OCI-LY1 (cell line): Measurements from ENCODE around the gene ARL14.

Experiments
- EZH2 ChIP-seq: fragments of 200-600 bp; sonication (generic), shearing (Covaris generic); IDR thresholded peaks from 2 replicates; pipeline ENCODE4 v1.8.0; 2017; ENCODE audit warnings: borderline replicate concordance, mixed run types, mild to moderate bottlenecking, antibody characterized with exemption, low read length, moderate library complexity, mixed read lengths
- TF ChIP-seq, protein P1 (sequence below): fragments of 200-600 bp; sonication (generic), shearing (Covaris generic); IDR thresholded peaks from 2 replicates; pipeline ENCODE4 v1.5.1; 2017; ENCODE audit warnings: mild to moderate bottlenecking, antibody characterized with exemption, low read length, moderate library complexity, mixed read lengths

DNA sequence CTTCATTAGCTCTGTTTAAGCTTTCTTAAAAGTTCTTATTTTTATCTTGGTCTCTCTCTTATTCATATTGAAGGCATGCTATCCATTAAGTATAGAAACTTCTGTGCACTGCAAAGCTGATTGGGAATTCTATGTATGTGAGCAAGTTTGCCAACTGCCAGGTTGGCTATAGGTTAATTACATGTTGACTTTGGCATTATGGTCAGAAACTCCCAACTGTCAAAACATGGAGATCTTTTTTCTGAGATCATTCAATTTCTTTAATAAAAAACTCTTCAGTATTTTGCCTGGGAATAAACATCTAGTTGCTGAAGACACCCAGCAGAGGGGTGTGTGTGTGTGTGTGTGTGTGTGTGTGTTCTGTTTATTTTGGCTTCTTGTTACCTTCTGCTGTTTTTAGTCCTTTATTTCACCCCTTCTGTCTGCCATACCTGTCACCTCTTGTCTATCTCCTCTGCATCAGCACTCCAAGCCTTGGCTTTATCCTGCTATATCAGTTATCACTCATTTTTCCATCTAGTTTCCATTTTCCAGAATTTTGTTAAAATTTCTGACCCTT lies 1.3 kb upstream of the ARL14 start:
- TF ChIP-seq, protein P1, sequence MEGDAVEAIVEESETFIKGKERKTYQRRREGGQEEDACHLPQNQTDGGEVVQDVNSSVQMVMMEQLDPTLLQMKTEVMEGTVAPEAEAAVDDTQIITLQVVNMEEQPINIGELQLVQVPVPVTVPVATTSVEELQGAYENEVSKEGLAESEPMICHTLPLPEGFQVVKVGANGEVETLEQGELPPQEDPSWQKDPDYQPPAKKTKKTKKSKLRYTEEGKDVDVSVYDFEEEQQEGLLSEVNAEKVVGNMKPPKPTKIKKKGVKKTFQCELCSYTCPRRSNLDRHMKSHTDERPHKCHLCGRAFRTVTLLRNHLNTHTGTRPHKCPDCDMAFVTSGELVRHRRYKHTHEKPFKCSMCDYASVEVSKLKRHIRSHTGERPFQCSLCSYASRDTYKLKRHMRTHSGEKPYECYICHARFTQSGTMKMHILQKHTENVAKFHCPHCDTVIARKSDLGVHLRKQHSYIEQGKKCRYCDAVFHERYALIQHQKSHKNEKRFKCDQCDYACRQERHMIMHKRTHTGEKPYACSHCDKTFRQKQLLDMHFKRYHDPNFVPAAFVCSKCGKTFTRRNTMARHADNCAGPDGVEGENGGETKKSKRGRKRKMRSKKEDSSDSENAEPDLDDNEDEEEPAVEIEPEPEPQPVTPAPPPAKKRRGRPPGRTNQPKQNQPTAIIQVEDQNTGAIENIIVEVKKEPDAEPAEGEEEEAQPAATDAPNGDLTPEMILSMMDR: no peak
- TF ChIP-seq EZH2: no peak
